GM12878 (cell line): ENCODE data around the gene RASAL3. TPM values are rescaled to one million over a fixed set of nuclear protein-coding genes. Genes with fewer than 3 reads are reported as not detected.

Source experiments
- ATAC-seq: fragments of 200-7000 bp; cut with Tn5 transposase; 3 replicates; pipeline ENCODE4 v1.9.1; 2020; ENCODE audit warnings: mild to moderate bottlenecking, moderate library complexity
- BruUV-seq: library from RNA; stranded (reverse); fragments of 400-500 nt; replicated peaks from 2 replicates; lab custom pipeline; 2021; lab: Mats Ljungman, UMichigan
- CTCF ChIA-PET: fragments of 300-600 bp; sonication (Branson Sonifier 250); formaldehyde crosslinking; extraction: SDS; loops from one replicate; lab custom pipeline; 2021; ENCODE audit warnings: inconsistent platforms; lab: Yijun Ruan, JAX
- POLR2A ChIA-PET: fragments of 350-600 bp; formaldehyde crosslinking; extraction: SDS; loops from one replicate; lab custom pipeline; 2021; ENCODE audit warnings: inconsistent platforms; lab: Charles Lee
- RAD21 ChIA-PET: fragments of 300-600 bp; sonication (Branson Sonifier 250); formaldehyde crosslinking; loops from one replicate; lab custom pipeline; 2023; ENCODE audit warnings: antibody characterized with exemption; ENCODE audit not compliant: unreplicated experiment; lab: Charles Lee
- SMC1A ChIA-PET: fragments of 300-600 bp; sonication (Branson Sonifier 250); formaldehyde crosslinking; loops from one replicate; lab custom pipeline; 2023; ENCODE audit not compliant: unreplicated experiment, uncharacterized antibody; lab: Charles Lee
- DNase-seq: peaks from one replicate; pipeline ENCODE4 v3.0.0-alpha.2; 2011; ENCODE audit warnings: low read depth, low spot score
- FAIRE-seq: peaks from 3 replicates; lab custom pipeline; 2011; peaks lifted over from hg19 to GRCh38; lab: Jason Lieb, UNC
- H2AFZ ChIP-seq: 2 replicates; pipeline ENCODE4 v1.6.0; 2011; ENCODE audit warnings: low read depth, low read length, control low read depth; ENCODE audit not compliant: control insufficient read depth
- H3K27ac ChIP-seq: 2 replicates; pipeline ENCODE4 v1.5.1; 2011; ENCODE audit warnings: control low read depth; ENCODE audit not compliant: control insufficient read depth, insufficient read depth
- H3K27me3 ChIP-seq, 2 experiments: replicated peaks in 1 of 2; 2 replicates each; pipeline versions ENCODE4 v1.6.0 to v1.6.1; 2011; ENCODE audit warnings: low read length in 1 of 2; ENCODE audit not compliant: control insufficient read depth in 2 of 2, insufficient read depth in 2 of 2
- H3K36me3 ChIP-seq, 2 experiments: 2 replicates each; pipeline ENCODE4 v1.5.1; 2011; ENCODE audit warnings: low read length in 1 of 2; ENCODE audit not compliant: control insufficient read depth in 2 of 2, insufficient read depth in 2 of 2
- H3K4me1 ChIP-seq: 2 replicates; pipeline ENCODE4 v1.6.1; 2011; ENCODE audit warnings: mild to moderate bottlenecking, low read length, moderate library complexity, mixed read lengths; ENCODE audit not compliant: control insufficient read depth, insufficient read depth
- H3K4me2 ChIP-seq: 2 replicates; pipeline ENCODE4 v1.6.0; 2011; ENCODE audit warnings: control low read depth; ENCODE audit not compliant: control insufficient read depth, insufficient read depth
- H3K4me3 ChIP-seq: fragments of 200-600 bp; sonication (generic); 2 replicates; pipeline ENCODE4 v1.5.1; 2016
- H3K79me2 ChIP-seq: 2 replicates; pipeline ENCODE4 v1.6.0; 2011; ENCODE audit warnings: low read length; ENCODE audit not compliant: control insufficient read depth, insufficient read depth
- H3K9ac ChIP-seq: 2 replicates; pipeline ENCODE4 v1.8.0; 2011; ENCODE audit warnings: low read length, control low read depth, mixed read lengths; ENCODE audit not compliant: control insufficient read depth, insufficient read depth
- H3K9me3 ChIP-seq: replicated peaks from 3 replicates; pipeline ENCODE4 v1.5.1; 2011; ENCODE audit warnings: mild to moderate bottlenecking, low read length; ENCODE audit not compliant: control insufficient read depth, insufficient read depth
- H4K20me1 ChIP-seq: 2 replicates; pipeline ENCODE4 v1.6.0; 2011; ENCODE audit not compliant: control insufficient read depth, insufficient read depth
- BCLAF1 ChIP-seq: fragments of 450-650 bp; IDR thresholded peaks from 2 replicates; pipeline ENCODE4 v1.6.1; 2017; ENCODE audit warnings: antibody characterized with exemption, mild to moderate bottlenecking, moderate library complexity
- CREM ChIP-seq: IDR thresholded peaks from 2 replicates; pipeline ENCODE4 v1.6.1; 2014; ENCODE audit warnings: antibody characterized with exemption, low read depth
- GATAD2B ChIP-seq: fragments of 450-650 bp; conservative IDR thresholded peaks from 2 replicates; pipeline ENCODE4 v1.6.1; 2017; ENCODE audit warnings: low read depth, mild to moderate bottlenecking, moderate library complexity
- MEF2B ChIP-seq: fragments of 450-650 bp; IDR thresholded peaks from 2 replicates; pipeline ENCODE4 v1.6.1; 2018; ENCODE audit warnings: mild to moderate bottlenecking, moderate library complexity; ENCODE audit not compliant: partially characterized antibody, poor library complexity, severe bottlenecking
- MLLT1 ChIP-seq: fragments of 450-650 bp; IDR thresholded peaks from 2 replicates; pipeline ENCODE4 v1.6.1; 2016; ENCODE audit warnings: mild to moderate bottlenecking
- POLR2A ChIP-seq: IDR thresholded peaks from 2 replicates; pipeline ENCODE4 v1.6.1; 2011; ENCODE audit warnings: low read depth, mild to moderate bottlenecking, low read length
- RUNX3 ChIP-seq: IDR thresholded peaks from 2 replicates; pipeline ENCODE4 v1.6.1; 2012; ENCODE audit warnings: low read length, inconsistent platforms
- SRF ChIP-seq, 2 experiments: IDR thresholded peaks; 2 replicates each; pipeline ENCODE4 v1.6.1; 2011; ENCODE audit warnings: low read depth in 2 of 2, low read length in 2 of 2, mild to moderate bottlenecking in 1 of 2, moderate library complexity in 1 of 2
- TCF3 ChIP-seq: IDR thresholded peaks from 2 replicates; pipeline ENCODE4 v1.6.1; 2012; ENCODE audit warnings: low read depth, mild to moderate bottlenecking, low read length, borderline replicate concordance; ENCODE audit not compliant: insufficient read depth
- YY1 ChIP-seq: IDR thresholded peaks from 2 replicates; pipeline ENCODE4 v1.6.1; 2011; ENCODE audit warnings: low read depth, mild to moderate bottlenecking, low read length
- WGBS: methylation state at CpG from one replicate; pipeline ENCODE4 v1.1.6; 2016; ENCODE audit warnings: low lambda C conversion rate; ENCODE audit not compliant: insufficient replicate concordance, insufficient coverage; ENCODE audit errors: missing lambda C conversion rate; 5-methylcytosine and 5-hydroxymethylcytosine counted together
- in situ Hi-C: fragments of 300-500 bp; cut with MboI; formaldehyde crosslinking; loops from 9 replicates; pipeline ENCODE4 v1.14.3; 2018; ENCODE audit warnings: mixed read lengths
- intact Hi-C: fragments of 100-400 bp; cut with micrococcal nuclease; formaldehyde crosslinking; loops from one replicate; pipeline ENCODE4 v1.14.2; 2022; ENCODE audit not compliant: unreplicated experiment
- polyA plus RNA-seq, 11 experiments: library from polyadenylated mRNA; depleted of rRNA in 4 of 11; unstranded in 6 of 11; stranded (reverse) in 5 of 11; fragments of >200 nt; fragmentation: Nextera tagmentation in 4 of 11; fragmentation: Illumina TruSeq in 1 of 11; extraction: Ambion mirVana in 4 of 11; extraction: Trizol in 1 of 11; gene quantifications; 1 replicate in 1 of 11; 2 replicates in 10 of 11; pipeline versions ENCODE4 v1.2.1 to v1.2.3, GENCODE V29; 2011 to 2016; ENCODE audit warnings: inconsistent platforms in 2 of 11, missing spikeins in 2 of 11, low read depth in 1 of 11
- total RNA-seq, 4 experiments: library from RNA; depleted of rRNA in 3 of 4; stranded (reverse); fragments of >200 nt in 3 of 4; fragmentation: Illumina TruSeq in 1 of 4; extraction: Trizol in 1 of 4; gene quantifications; 2 replicates each; pipeline versions ENCODE4 v1.2.1 to v1.2.3, GENCODE V29; 2013 to 2021

RASAL3 gene
- total and polyA plus RNA-seq, 10 of the 15 experiments (the other 5 are each of a cell fraction or from before 2014, with no cell fraction given), result 1.7 to 81.3 (median 23.2) TPM

- TF ChIP-seq CREM, result no peak
- no peak for TF ChIP-seq BCLAF1
- TF ChIP-seq RUNX3, result no peak
- TF ChIP-seq MEF2B, result no peak
- no peak for TF ChIP-seq TCF3
- TF ChIP-seq, all 136 proteins: peak for 0
These were observed 37.0 kb downstream of the RASAL3 start (continued) for GRCh38 chr19:15427350-15427700.

- peak; percentile 22; the same call in 1 of the 3 replicates for ATAC-seq
- no peak for DNase-seq
- FAIRE-seq, result no peak
- H4K20me1 ChIP-seq, result no peaks in the 10 kb centered on the region
- intact Hi-C loops, result no loop called here
- no peaks in the 10 kb centered on the region for H3K27me3 ChIP-seq
- WGBS, result 94% methylated on average over 16 of the region's 16 CpGs
- no peak overlapping the region for H3K9ac ChIP-seq
- H3K4me3 ChIP-seq, result no peak overlapping the region
- ChIA-PET SMC1A (no interaction called here), POLR2A (interaction anchor here (0.6 kb wide), 1 partner anchor 40 kb away, joined by 3 read pairs; no protein-coding TSS in a partner anchor), CTCF (no interaction called here), RAD21 (no interaction called here)
- TF ChIP-seq MLLT1 (peak; percentile 92), GATAD2B (no peak), YY1 (peak; percentile 20; the same call in 1 of the 2 replicates), POLR2A (peak; percentile 9; the same call in 1 of the 2 replicates), SRF (IDR thresholded peaks at IDR 0.05; ENCODE audit: low read depth in 2 of 2, low read length in 2 of 2) (peak in 1 of 2 experiments; percentile 70; a peak in 1 of 4 replicates)
- H3K4me2 ChIP-seq, result no peak overlapping the region
- H2AFZ ChIP-seq, result no peak overlapping the region
- no peak overlapping the region for H3K27ac ChIP-seq
- H3K9me3 ChIP-seq, result no peaks in the 10 kb centered on the region; the same call in 2 of the 3 replicates
- BruUV-seq, result TSS peak; percentile 8
- peaks cover 10% of the 10 kb centered on the region for H3K4me1 ChIP-seq
- H3K79me2 ChIP-seq, result peaks cover 22% of the 10 kb centered on the region
- in situ Hi-C loops, result loop anchor here (5.0 kb wide), 1 partner anchor 131 kb away; no protein-coding TSS in a partner anchor
- H3K36me3 ChIP-seq, result peaks cover 14 to 46% of the 10 kb centered on the region in 2 experiments
These were observed 37.6 kb downstream of the RASAL3 start for GRCh38 chr19:15426485-15427349.
